ENCODE data around the gene CDH22.

CDH22 gene

GRCh38 chr20:46308258-46309157 is at the start of gene CDH22:
CDH22 (minus strand) TSS chr20:46308498; CDS start chr20:46251294, 57,204 bp downstream.
- peak within 1 kb of the TSS; percentile 55 for H3K4me3 ChIP-seq (ENCODE audit: low read length)
- no peak within 1 kb of the TSS for H3K27ac ChIP-seq (ENCODE audit: low read depth, low read length)
- H3K9ac ChIP-seq (ENCODE audit: low read length) = no peak within 1 kb of the TSS

GRCh38 chr20:46357030-46357514 is 48.8 kb upstream of the CDH22 start:
- Histone ChIP-seq H3K4me3 (ENCODE audit: low read length) (no peak overlapping the region), H3K27me3 (ENCODE audit: control insufficient read depth, insufficient read depth, low read length) (no peaks in the 10 kb centered on the region), H3K4me1 (ENCODE audit: control insufficient read depth, insufficient read depth, low read length) (peaks cover 3% of the 10 kb centered on the region), H3K36me3 (ENCODE audit: control insufficient read depth, insufficient read depth, low read length) (peaks cover 5% of the 10 kb centered on the region), H3K9ac (ENCODE audit: low read length) (no peak overlapping the region), H3K27ac (ENCODE audit: low read depth, low read length) (no peak overlapping the region)

More at GRCh38 chr20:46308258-46309157, at the start of gene CDH22:
- H3K4me1 ChIP-seq (ENCODE audit: control insufficient read depth, insufficient read depth, low read length) = no peaks in the 10 kb centered on the region
- no peaks in the 10 kb centered on the region for H3K36me3 ChIP-seq (ENCODE audit: control insufficient read depth, insufficient read depth, low read length)
- peaks cover 51% of the 10 kb centered on the region for H3K27me3 ChIP-seq (ENCODE audit: control insufficient read depth, insufficient read depth, low read length)

GRCh38 chr20:46356195-46357029 is 48.1 kb upstream of the CDH22 start:
- Histone ChIP-seq H3K27ac (ENCODE audit: low read depth, low read length) (no peak overlapping the region), H3K36me3 (ENCODE audit: control insufficient read depth, insufficient read depth, low read length) (peaks cover 6% of the 10 kb centered on the region), H3K9ac (ENCODE audit: low read length) (no peak overlapping the region), H3K27me3 (ENCODE audit: control insufficient read depth, insufficient read depth, low read length) (no peaks in the 10 kb centered on the region), H3K4me1 (ENCODE audit: control insufficient read depth, insufficient read depth, low read length) (peaks cover 3% of the 10 kb centered on the region), H3K4me3 (ENCODE audit: low read length) (no peak overlapping the region)

GRCh38 chr20:46355778-46356177 is 47.5 kb upstream of the CDH22 start:
- Histone ChIP-seq H3K27ac (ENCODE audit: low read depth, low read length) (no peak overlapping the region), H3K27me3 (ENCODE audit: control insufficient read depth, insufficient read depth, low read length) (no peaks in the 10 kb centered on the region), H3K36me3 (ENCODE audit: control insufficient read depth, insufficient read depth, low read length) (peaks cover 6% of the 10 kb centered on the region), H3K9ac (ENCODE audit: low read length) (no peak overlapping the region), H3K4me1 (ENCODE audit: control insufficient read depth, insufficient read depth, low read length) (peaks cover 3% of the 10 kb centered on the region), H3K4me3 (ENCODE audit: low read length) (no peak overlapping the region)

- Histone ChIP-seq H3K36me3 (ENCODE audit: control insufficient read depth, insufficient read depth, low read length) (peaks cover 6% of the 10 kb centered on the region), H3K4me3 (ENCODE audit: low read length) (no peak overlapping the region), H3K9ac (ENCODE audit: low read length) (no peak overlapping the region), H3K27ac (ENCODE audit: low read depth, low read length) (no peak overlapping the region), H3K27me3 (ENCODE audit: control insufficient read depth, insufficient read depth, low read length) (no peaks in the 10 kb centered on the region), H3K4me1 (ENCODE audit: control insufficient read depth, insufficient read depth, low read length) (peaks cover 3% of the 10 kb centered on the region)
Measured at GRCh38 chr20:46354920-46355654, 46.8 kb upstream of the CDH22 start.

- H3K9ac ChIP-seq (ENCODE audit: low read length) = no peak overlapping the region
- no peak overlapping the region for H3K4me3 ChIP-seq (ENCODE audit: low read length)
- peaks cover 3% of the 10 kb centered on the region for H3K4me1 ChIP-seq (ENCODE audit: control insufficient read depth, insufficient read depth, low read length)
- H3K27ac ChIP-seq (ENCODE audit: low read depth, low read length) = no peak overlapping the region
- no peaks in the 10 kb centered on the region for H3K27me3 ChIP-seq (ENCODE audit: control insufficient read depth, insufficient read depth, low read length)
- peaks cover 6% of the 10 kb centered on the region for H3K36me3 ChIP-seq (ENCODE audit: control insufficient read depth, insufficient read depth, low read length)
Measured at GRCh38 chr20:46354207-46354555, 45.9 kb upstream of the CDH22 start.

- Histone ChIP-seq H3K4me3 (ENCODE audit: low read length) (no peak overlapping the region), H3K36me3 (ENCODE audit: control insufficient read depth, insufficient read depth, low read length) (peaks cover 6% of the 10 kb centered on the region), H3K4me1 (ENCODE audit: control insufficient read depth, insufficient read depth, low read length) (peaks cover 3% of the 10 kb centered on the region), H3K27ac (ENCODE audit: low read depth, low read length) (no peak overlapping the region), H3K9ac (ENCODE audit: low read length) (no peak overlapping the region), H3K27me3 (ENCODE audit: control insufficient read depth, insufficient read depth, low read length) (no peaks in the 10 kb centered on the region)
Measured at GRCh38 chr20:46353500-46354206, 45.4 kb upstream of the CDH22 start.

GRCh38 chr20:46352370-46352938 is 44.2 kb upstream of the CDH22 start:
- peaks cover 6% of the 10 kb centered on the region for H3K36me3 ChIP-seq (ENCODE audit: control insufficient read depth, insufficient read depth, low read length)
- H3K27ac ChIP-seq (ENCODE audit: low read depth, low read length) = no peak overlapping the region
- no peak overlapping the region for H3K9ac ChIP-seq (ENCODE audit: low read length)
- no peak overlapping the region for H3K4me3 ChIP-seq (ENCODE audit: low read length)
- H3K27me3 ChIP-seq (ENCODE audit: control insufficient read depth, insufficient read depth, low read length) = no peaks in the 10 kb centered on the region
- H3K4me1 ChIP-seq (ENCODE audit: control insufficient read depth, insufficient read depth, low read length) = peaks cover 3% of the 10 kb centered on the region

GRCh38 chr20:46351357-46352058 is 43.2 kb upstream of the CDH22 start:
- peaks cover 6% of the 10 kb centered on the region for H3K36me3 ChIP-seq (ENCODE audit: control insufficient read depth, insufficient read depth, low read length)
- no peak overlapping the region for H3K9ac ChIP-seq (ENCODE audit: low read length)
- H3K4me3 ChIP-seq (ENCODE audit: low read length) = no peak overlapping the region
- H3K27ac ChIP-seq (ENCODE audit: low read depth, low read length) = no peak overlapping the region
- H3K4me1 ChIP-seq (ENCODE audit: control insufficient read depth, insufficient read depth, low read length) = no peaks in the 10 kb centered on the region
- no peaks in the 10 kb centered on the region for H3K27me3 ChIP-seq (ENCODE audit: control insufficient read depth, insufficient read depth, low read length)

GRCh38 chr20:46350986-46351267 is 42.6 kb upstream of the CDH22 start:
- H3K4me1 ChIP-seq (ENCODE audit: control insufficient read depth, insufficient read depth, low read length) = no peaks in the 10 kb centered on the region
- H3K36me3 ChIP-seq (ENCODE audit: control insufficient read depth, insufficient read depth, low read length) = peaks cover 6% of the 10 kb centered on the region
- H3K9ac ChIP-seq (ENCODE audit: low read length) = no peak overlapping the region
- H3K27me3 ChIP-seq (ENCODE audit: control insufficient read depth, insufficient read depth, low read length) = no peaks in the 10 kb centered on the region
- H3K4me3 ChIP-seq (ENCODE audit: low read length) = no peak overlapping the region
- no peak overlapping the region for H3K27ac ChIP-seq (ENCODE audit: low read depth, low read length)

All from rectal smooth muscle tissue (tissue), 1 donor.